ENCODE measurements around the gene IPO7. TPM values are rescaled to one million over a fixed set of nuclear protein-coding genes. Genes with fewer than 3 reads are reported as not detected.

The IPO7 gene
- total and polyA plus RNA-seq, 2 of the 13 experiments (the other 11 are each of a cell fraction or from before 2014, with no cell fraction given) = 59.4 to 98.4 TPM

DNA sequence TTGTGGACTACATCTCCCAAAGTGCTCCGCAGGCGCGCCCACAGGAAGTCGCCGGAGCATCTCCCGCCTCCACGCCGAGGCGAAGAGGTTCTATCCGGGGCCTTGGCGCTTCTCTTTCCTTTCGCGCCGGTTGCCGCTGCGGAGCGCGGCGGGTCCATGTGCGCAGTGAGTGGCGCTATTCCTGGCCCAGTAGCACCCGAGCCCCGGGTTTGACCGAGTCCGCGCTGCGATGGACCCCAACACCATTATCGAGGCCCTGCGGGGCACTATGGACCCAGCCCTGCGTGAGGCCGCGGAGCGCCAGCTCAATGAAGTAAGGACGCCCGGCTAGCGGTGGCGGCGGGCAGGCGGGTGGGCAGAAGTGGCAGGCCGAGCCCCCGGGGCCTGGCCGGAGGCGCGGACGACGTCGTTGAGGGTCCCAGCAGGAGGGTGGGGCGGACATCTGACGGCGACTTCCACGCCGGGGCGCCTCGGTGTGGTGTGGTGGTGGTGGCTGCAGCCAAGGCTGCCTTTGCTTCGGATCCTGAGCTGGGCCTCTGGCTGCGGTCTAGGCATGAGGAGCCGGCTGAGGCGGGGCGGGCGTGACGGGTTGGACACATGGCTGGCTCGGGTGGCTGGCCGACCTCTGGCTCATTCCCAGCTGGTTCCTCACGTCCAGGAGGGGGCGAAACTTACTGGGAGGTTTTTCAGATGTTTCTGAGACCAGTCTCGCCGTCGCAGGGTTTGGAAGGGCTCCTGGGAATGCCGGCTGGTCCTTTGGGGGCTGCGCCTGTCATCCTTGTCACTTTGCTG lies at the start of gene IPO7 (continued):
- TF ChIP-seq ETV6 (CRISPR knock-in tag; conservative IDR thresholded peaks at IDR 0.05) (no peak), ZNF251 (CRISPR knock-in tag; IDR thresholded peaks at IDR 0.05) (no peak), TRIM24 (CRISPR knock-in tag; IDR thresholded peaks at IDR 0.05) (no peak), ZNF24 (IDR thresholded peaks at IDR 0.05) (no peak), ZBTB21 (CRISPR knock-in tag; IDR thresholded peaks at IDR 0.05) (no peak), ZFP36L1 (CRISPR knock-in tag; IDR thresholded peaks at IDR 0.05) (no peak; the same call in 1 of the 2 replicates), TBX2 (CRISPR knock-in tag; IDR thresholded peaks at IDR 0.05; ENCODE audit: borderline replicate concordance) (peak; percentile 46), SNAPC2 (CRISPR knock-in tag; IDR thresholded peaks at IDR 0.05) (no peak), GPN1 (CRISPR knock-in tag; IDR thresholded peaks at IDR 0.05; ENCODE audit: borderline replicate concordance) (no peak), ZNF557 (CRISPR knock-in tag; IDR thresholded peaks at IDR 0.05) (0 out of 2 replicates have a peak, but pooled peaks have one; percentile 65), ZNF788 (CRISPR knock-in tag; IDR thresholded peaks at IDR 0.05; ENCODE audit: borderline replicate concordance) (peak; percentile 35; the same call in 1 of the 2 replicates), SETDB1 (CRISPR knock-in tag; IDR thresholded peaks at IDR 0.05; ENCODE audit: borderline replicate concordance) (no peak), MYC (CRISPR knock-in tag; IDR thresholded peaks at IDR 0.05; ENCODE audit: borderline replicate concordance) (peak; percentile 98), ZNF607 (CRISPR knock-in tag; IDR thresholded peaks at IDR 0.05; ENCODE audit: borderline replicate concordance) (peak; percentile 86; the same call in 1 of the 2 replicates), SSRP1 (CRISPR knock-in tag; IDR thresholded peaks at IDR 0.05) (no peak), HMGA1 (CRISPR knock-in tag; conservative IDR thresholded peaks at IDR 0.05) (no peak), ZNF720 (CRISPR knock-in tag; IDR thresholded peaks at IDR 0.05) (no peak), ZNF7 (CRISPR knock-in tag; IDR thresholded peaks at IDR 0.05) (no peak), ZNF33A (CRISPR knock-in tag; IDR thresholded peaks at IDR 0.05; ENCODE audit: borderline replicate concordance) (no peak), ZNF143 (CRISPR knock-in tag; IDR thresholded peaks at IDR 0.05) (peak; percentile 96), ZBTB42 (CRISPR knock-in tag; IDR thresholded peaks at IDR 0.05) (peak; percentile 80; the same call in 1 of the 2 replicates), NCOA2 (CRISPR knock-in tag; IDR thresholded peaks at IDR 0.05) (no peak; the same call in 1 of the 2 replicates), FLYWCH1 (CRISPR knock-in tag; IDR thresholded peaks at IDR 0.05) (no peak), FOSL1 (CRISPR knock-in tag; IDR thresholded peaks at IDR 0.05; ENCODE audit: borderline replicate concordance) (0 out of 2 replicates have a peak, but pooled peaks have one; percentile 33)
- TF ChIP-seq, protein P1, sequence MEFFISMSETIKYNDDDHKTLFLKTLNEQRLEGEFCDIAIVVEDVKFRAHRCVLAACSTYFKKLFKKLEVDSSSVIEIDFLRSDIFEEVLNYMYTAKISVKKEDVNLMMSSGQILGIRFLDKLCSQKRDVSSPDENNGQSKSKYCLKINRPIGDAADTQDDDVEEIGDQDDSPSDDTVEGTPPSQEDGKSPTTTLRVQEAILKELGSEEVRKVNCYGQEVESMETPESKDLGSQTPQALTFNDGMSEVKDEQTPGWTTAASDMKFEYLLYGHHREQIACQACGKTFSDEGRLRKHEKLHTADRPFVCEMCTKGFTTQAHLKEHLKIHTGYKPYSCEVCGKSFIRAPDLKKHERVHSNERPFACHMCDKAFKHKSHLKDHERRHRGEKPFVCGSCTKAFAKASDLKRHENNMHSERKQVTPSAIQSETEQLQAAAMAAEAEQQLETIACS (CRISPR knock-in tag; IDR thresholded peaks at IDR 0.05) = 0 out of 2 replicates have a peak, but pooled peaks have one; percentile 33
- TF ChIP-seq, protein P2, sequence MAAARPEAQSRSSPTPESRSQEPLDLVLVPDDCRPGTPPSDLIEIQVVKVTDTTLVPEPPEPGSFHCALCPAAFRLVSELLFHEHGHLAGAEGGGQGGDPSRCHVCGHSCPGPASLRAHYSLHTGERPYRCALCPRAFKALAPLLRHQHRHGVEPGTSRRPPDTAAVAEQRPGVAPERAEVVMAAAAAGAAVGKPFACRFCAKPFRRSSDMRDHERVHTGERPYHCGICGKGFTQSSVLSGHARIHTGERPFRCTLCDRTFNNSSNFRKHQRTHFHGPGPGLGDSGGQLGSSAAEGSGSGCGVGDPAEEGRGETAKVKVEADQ (CRISPR knock-in tag; IDR thresholded peaks at IDR 0.05; ENCODE audit: borderline replicate concordance) = peak; percentile 66; the same call in 1 of the 2 replicates
- TF ChIP-seq, protein P3, sequence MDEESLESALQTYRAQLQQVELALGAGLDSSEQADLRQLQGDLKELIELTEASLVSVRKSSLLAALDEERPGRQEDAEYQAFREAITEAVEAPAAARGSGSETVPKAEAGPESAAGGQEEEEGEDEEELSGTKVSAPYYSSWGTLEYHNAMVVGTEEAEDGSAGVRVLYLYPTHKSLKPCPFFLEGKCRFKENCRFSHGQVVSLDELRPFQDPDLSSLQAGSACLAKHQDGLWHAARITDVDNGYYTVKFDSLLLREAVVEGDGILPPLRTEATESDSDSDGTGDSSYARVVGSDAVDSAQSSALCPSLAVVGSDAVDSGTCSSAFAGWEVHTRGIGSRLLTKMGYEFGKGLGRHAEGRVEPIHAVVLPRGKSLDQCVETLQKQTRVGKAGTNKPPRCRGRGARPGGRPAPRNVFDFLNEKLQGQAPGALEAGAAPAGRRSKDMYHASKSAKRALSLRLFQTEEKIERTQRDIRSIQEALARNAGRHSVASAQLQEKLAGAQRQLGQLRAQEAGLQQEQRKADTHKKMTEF (CRISPR knock-in tag; IDR thresholded peaks at IDR 0.05) = peak; percentile 72
- TF ChIP-seq, protein P4, sequence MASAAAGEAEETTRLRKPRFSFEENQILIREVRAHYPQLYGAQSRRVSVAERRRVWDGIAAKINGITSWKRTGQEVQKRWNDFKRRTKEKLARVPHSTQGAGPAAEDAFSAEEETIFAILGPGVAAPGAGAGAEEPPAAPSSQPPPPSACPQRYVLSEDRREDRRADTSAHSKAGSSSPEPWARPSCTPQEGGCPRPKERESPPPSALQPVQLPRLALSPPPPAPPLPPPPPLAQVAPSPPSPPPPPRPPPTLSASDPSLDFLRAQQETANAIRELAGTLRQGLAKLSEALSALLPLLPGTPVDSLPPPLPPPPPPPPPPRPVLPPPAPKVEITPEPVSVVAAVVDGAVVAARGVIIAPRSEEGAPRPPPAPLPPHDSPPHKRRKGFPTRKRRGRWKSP (CRISPR knock-in tag; IDR thresholded peaks at IDR 0.05) = peak; percentile 87

All from HepG2 (cell line).